Measurements from ENCODE around the gene TK2.
"Not testable (repeated sequence)": the region's sequence is repeated elsewhere in the genome, so short reads cannot be mapped to it uniquely, and the experiment has no call there.

Gene TK2

DNA sequence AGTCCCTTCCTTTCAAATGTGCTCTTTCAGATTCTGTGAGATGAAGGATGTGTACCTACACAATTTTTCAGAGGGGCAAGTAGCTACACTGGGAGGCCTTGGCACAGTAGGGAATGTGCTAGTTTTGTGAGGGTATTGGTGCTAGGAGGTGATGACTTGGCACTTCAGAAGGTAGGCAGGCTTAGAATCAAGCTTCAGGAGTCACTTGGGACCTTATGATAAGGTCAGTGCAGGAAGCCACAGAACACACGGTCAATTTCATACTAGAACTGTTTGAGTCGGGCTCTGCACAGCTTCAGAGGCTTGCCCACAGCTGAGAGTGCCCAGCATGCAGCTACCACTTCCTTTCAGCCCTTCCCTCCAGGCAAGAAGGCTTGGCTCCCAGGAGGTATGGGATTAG, 22.4 kb upstream of the TK2 start:
- Histone ChIP-seq H3K36me3 (ENCODE audit: control insufficient read depth, insufficient read depth, low read length) (no peaks in the 10 kb centered on the region), H3K9me3 (ENCODE audit: control insufficient read depth, low read length) (no peaks in the 10 kb centered on the region), H3K4me1 (no peaks in the 10 kb centered on the region), H3K27me3 (ENCODE audit: control insufficient read depth, insufficient read depth, low read length) (no peaks in the 10 kb centered on the region), H3K4me2 (ENCODE audit: low read length) (no peak overlapping the region), H3K9ac (no peak overlapping the region), H3K4me3 (ENCODE audit: low read depth, low read length) (no peak overlapping the region), H3K27ac (no peak overlapping the region), H3K79me2 (no peaks in the 10 kb centered on the region), H2AFZ (no peak overlapping the region)
- TF ChIP-seq, protein P1, sequence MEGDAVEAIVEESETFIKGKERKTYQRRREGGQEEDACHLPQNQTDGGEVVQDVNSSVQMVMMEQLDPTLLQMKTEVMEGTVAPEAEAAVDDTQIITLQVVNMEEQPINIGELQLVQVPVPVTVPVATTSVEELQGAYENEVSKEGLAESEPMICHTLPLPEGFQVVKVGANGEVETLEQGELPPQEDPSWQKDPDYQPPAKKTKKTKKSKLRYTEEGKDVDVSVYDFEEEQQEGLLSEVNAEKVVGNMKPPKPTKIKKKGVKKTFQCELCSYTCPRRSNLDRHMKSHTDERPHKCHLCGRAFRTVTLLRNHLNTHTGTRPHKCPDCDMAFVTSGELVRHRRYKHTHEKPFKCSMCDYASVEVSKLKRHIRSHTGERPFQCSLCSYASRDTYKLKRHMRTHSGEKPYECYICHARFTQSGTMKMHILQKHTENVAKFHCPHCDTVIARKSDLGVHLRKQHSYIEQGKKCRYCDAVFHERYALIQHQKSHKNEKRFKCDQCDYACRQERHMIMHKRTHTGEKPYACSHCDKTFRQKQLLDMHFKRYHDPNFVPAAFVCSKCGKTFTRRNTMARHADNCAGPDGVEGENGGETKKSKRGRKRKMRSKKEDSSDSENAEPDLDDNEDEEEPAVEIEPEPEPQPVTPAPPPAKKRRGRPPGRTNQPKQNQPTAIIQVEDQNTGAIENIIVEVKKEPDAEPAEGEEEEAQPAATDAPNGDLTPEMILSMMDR (IDR thresholded peaks at IDR 0.05), result no peak

DNA sequence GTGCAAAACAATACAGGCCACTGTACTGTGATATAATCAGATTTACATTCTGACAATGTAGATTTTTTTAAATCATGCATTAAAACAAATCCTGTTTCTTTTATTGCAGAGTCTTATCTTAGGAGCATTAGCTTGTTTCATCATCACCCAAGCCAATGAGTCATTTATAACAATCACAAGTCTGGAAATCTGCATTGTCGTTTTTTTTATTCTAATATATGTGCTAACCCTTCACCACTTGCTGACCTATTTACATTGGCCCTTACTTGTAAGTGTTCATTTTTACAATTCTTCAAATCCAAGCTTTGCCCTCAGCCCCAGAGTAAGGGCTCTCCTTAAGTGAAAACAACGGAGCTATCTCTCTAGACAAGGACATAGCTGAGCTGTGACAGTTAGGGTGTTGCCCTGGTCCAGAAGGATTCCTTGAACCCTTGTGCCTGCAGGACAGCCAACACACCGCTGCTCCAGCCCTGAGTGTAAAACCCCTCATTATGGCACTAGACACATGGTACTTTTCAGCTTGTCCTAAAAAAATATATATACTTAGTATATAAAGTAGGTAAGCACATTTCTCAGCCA, 20.0 kb upstream of the TK2 start:
- Histone ChIP-seq H3K9me3 (ENCODE audit: control insufficient read depth, low read length) (no peaks in the 10 kb centered on the region), H3K4me3 (ENCODE audit: low read depth, low read length) (no peak overlapping the region), H2AFZ (no peak overlapping the region), H3K4me1 (no peaks in the 10 kb centered on the region), H3K9ac (no peak overlapping the region), H3K27ac (no peak overlapping the region), H3K4me2 (ENCODE audit: low read length) (no peak overlapping the region), H3K27me3 (ENCODE audit: control insufficient read depth, insufficient read depth, low read length) (no peaks in the 10 kb centered on the region), H3K36me3 (ENCODE audit: control insufficient read depth, insufficient read depth, low read length) (no peaks in the 10 kb centered on the region), H3K79me2 (no peaks in the 10 kb centered on the region)
- TF ChIP-seq, protein P1 (IDR thresholded peaks at IDR 0.05), result no peak

DNA sequence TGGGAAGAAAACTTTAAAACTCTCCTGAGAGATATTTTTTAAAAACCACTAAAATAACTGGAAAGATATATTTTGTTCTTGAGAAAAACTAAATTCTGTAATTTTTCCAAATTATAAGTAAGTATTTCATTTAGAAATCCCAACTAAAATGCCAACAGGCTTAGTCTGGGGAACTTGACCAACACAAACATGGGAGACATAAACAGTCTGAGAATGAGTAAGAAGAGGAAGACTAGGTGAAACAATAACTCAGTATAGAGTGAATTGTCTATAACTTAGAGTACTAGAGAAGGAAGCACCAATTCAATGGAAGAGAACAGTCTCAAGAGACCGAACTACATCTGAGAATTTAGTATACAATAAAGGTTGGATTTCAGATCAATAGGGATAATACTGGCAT, 19.2 kb upstream of the TK2 start:
- H3K4me2 ChIP-seq (ENCODE audit: low read length), result no peak overlapping the region
- H3K4me1 ChIP-seq, result no peaks in the 10 kb centered on the region
- H3K4me3 ChIP-seq (ENCODE audit: low read depth, low read length), result no peak overlapping the region
- H3K36me3 ChIP-seq (ENCODE audit: control insufficient read depth, insufficient read depth, low read length), result no peaks in the 10 kb centered on the region
- no peak overlapping the region for H3K27ac ChIP-seq
- no peaks in the 10 kb centered on the region for H3K27me3 ChIP-seq (ENCODE audit: control insufficient read depth, insufficient read depth, low read length)
- no peak overlapping the region for H3K9ac ChIP-seq
- TF ChIP-seq, protein P1 (IDR thresholded peaks at IDR 0.05), result no peak
- H2AFZ ChIP-seq, result no peak overlapping the region
- no peaks in the 10 kb centered on the region for H3K79me2 ChIP-seq
- H3K9me3 ChIP-seq (ENCODE audit: control insufficient read depth, low read length), result no peaks in the 10 kb centered on the region

DNA sequence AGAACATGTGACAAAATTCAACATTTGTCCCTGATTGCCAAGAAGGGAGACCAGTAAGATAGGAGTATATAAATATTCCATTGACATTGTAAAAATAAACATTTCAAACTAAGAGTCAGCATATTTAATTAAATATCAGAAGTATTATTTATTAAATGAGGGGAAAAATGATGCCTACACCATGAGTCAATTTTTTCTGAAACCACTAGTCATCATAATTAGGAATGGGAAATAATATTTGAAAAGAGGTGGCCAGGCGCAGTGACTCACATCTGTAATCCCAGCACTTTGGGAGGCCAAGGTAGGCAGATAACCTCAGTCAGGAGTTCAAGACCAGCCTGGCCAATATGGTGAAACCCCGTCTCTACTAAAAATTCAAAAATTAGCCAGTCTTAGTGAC, 18.4 kb upstream of the TK2 start:
- no peaks in the 10 kb centered on the region for H3K36me3 ChIP-seq (ENCODE audit: control insufficient read depth, insufficient read depth, low read length)
- H3K4me1 ChIP-seq, result no peaks in the 10 kb centered on the region
- TF ChIP-seq, protein P1 (IDR thresholded peaks at IDR 0.05), result no peak
- no peak overlapping the region for H2AFZ ChIP-seq
- no peaks in the 10 kb centered on the region for H3K27me3 ChIP-seq (ENCODE audit: control insufficient read depth, insufficient read depth, low read length)
- no peak overlapping the region for H3K4me3 ChIP-seq (ENCODE audit: low read depth, low read length)
- H3K27ac ChIP-seq, result no peak overlapping the region
- no peak overlapping the region for H3K9ac ChIP-seq
- H3K79me2 ChIP-seq, result no peaks in the 10 kb centered on the region
- H3K4me2 ChIP-seq (ENCODE audit: low read length), result no peak overlapping the region
- H3K9me3 ChIP-seq (ENCODE audit: control insufficient read depth, low read length), result no peaks in the 10 kb centered on the region

DNA sequence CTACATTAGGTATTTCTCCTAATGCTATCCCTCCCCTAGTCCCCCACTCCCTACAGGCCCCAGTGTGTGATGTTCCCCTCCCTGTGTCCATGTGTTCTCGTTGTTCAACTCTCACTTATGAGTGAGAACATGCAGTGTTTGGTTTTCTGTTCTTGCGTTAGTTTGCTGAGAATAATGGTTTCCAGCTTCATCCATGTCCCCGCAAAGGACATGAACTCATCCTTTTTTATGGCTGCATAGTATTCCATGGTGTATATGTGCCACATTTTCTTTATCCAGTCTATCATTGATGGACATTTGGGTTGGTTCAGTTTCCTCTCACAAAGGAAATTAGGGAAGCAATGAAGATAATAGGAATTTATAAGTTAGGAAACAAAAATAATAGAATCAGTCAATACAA, 17.3 kb upstream of the TK2 start:
- not testable (repeated sequence) for H3K27me3 ChIP-seq (ENCODE audit: control insufficient read depth, insufficient read depth, low read length); H3K9me3 ChIP-seq (ENCODE audit: control insufficient read depth, low read length); H3K79me2 ChIP-seq; H3K27ac ChIP-seq; H2AFZ ChIP-seq; H3K9ac ChIP-seq; H3K4me1 ChIP-seq; H3K4me2 ChIP-seq (ENCODE audit: low read length); H3K4me3 ChIP-seq (ENCODE audit: low read depth, low read length); H3K36me3 ChIP-seq (ENCODE audit: control insufficient read depth, insufficient read depth, low read length)
